Inferior parietal cortex (tissue), 1 donor: ENCODE measurements around the gene TP63.

Experiments
- DNase-seq: peaks from one replicate; pipeline ENCODE4 v3.0.0-alpha.2; 2016; ENCODE audit errors: extremely low spot score

Gene TP63

GRCh38 chr3:189809583-189809982, 178.4 kb downstream of the TP63 start:
- DNase-seq, result no peak

DNA sequence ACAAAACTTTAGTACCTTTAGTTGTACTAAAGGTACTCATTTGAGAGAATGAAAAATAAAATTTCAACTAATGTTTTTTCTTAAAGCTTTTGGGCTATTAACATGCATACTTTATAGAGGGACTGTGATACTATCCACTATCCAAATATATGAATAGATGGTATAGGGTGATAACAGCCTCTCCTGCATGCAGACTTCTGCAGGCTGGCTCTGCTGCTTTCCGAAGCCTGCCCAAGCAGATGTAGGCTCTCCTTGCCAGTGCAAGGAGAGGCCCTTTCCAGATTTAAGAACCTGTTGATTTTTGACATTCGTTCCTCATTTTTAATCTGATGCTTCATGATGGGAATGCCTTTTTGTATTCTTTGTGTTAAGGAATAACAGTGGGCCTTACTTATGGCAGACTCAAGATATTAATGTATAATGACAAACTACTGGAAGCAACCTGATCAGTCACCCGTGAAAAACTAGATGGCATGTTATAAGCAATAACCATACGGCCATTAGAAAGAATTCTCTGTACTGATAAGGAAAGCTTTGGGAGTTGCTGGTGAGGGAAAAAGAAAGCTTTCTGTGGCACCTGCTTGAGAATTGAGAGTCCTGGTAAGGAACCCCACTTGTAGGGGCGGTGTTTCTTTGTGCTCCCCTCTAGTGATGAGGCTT, 181.7 kb downstream of the TP63 start:
- no peak for DNase-seq

DNA sequence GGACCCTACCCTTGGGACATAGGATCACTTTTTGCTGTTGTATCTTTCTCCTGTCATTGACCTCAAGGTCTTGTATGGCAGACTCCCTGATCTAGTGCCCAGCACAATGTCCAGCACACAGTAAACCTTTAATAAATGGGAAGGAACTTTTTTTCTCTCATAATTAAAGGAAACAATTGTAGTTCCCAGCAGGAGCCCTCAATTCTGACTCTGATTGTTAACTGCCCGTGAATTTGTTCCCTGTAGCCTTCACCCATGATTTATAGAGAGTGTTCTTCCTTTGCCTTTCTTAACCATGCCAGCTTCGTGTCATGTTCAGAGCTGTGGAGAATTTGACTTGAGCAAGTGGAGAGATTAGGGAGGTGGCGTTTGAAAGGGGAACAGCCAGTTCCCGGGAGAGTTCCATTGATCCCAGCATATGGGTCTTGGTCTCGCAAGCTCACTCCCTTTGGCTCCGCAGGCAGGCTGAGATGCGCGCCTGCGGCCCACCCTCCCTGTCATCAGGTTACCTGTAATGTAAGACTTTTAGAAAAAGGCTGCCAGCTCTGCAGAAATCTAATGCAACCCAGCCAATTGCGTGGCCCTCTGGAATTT, 182.6 kb downstream of the TP63 start:
- no peak for DNase-seq

- DNase-seq, result no peak
These were observed 189.2 kb downstream of the TP63 start for GRCh38 chr3:189820365-189820720.

DNA sequence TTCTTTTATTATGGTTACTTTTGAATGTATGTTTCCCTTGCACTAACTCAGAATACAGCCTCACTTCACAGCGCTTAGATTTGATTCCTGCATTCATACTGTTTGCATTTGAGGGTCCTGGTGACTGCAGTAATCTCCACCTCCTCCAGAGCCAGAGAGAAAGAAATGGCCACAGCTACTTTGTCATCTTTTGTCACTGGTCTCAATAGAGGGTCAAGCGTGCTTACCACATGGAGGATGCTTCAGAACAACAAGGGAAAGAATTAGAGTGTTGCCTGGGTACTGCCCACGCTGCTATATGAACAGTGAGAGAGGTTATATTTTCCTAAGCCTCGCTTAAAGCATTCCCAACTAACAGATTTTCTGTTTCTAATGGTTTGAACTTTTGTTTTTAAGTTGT, 190.1 kb downstream of the TP63 start:
- no peak for DNase-seq

GRCh38 chr3:189822726-189823125, 191.5 kb downstream of the TP63 start:
- DNase-seq, result no peak

GRCh38 chr3:189824629-189825312, 193.6 kb downstream of the TP63 start:
- DNase-seq, result no peak

DNA sequence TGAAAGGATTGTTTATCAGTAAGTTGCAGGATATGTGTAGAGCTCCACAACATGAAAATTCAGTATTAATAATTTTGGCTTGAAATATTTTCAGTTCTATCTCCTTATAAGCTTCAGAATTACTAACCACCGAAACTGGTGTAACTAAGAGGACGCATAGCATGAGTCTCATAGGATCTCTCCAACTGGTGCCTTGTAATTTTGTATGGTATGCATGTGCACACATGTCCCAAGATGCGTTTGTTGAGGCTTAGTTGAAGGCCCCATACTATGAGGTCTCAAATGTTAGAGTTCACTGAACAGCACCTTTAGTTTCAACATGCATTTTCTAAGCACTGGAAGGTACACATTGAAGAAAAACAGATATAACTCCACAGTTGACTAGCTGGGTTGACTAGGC, 195.4 kb downstream of the TP63 start:
- DNase-seq, result no peak

DNA sequence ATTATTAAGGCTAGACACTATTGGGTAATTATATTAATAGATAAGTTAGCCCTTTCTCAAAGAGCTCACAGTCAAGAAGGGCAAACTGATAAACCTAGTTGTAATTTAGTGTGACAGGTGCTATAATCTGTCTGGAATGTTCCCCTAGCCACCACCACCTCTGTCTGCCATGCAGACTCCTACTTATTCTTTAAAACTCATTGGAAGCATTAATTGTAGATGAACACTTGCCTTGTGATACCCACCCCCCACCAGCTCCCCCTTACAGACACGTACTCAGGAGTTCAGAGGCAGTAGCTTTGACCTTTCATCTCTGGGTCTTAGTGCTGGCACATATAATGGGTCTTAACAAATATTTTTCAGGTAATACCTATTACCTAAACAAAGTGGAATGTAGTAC, 195.9 kb downstream of the TP63 start:
- no peak for DNase-seq

- DNase-seq, result no peak
These were observed 199.2 kb downstream of the TP63 start for GRCh38 chr3:189830401-189830800.

- DNase-seq, result no peak
These were observed 202.1 kb downstream of the TP63 start for GRCh38 chr3:189833266-189833665.

- DNase-seq, result no peak
These were observed 202.8 kb downstream of the TP63 start for GRCh38 chr3:189833996-189834395.

GRCh38 chr3:189834462-189834861, 203.3 kb downstream of the TP63 start:
- DNase-seq, result no peak

- no peak for DNase-seq
These were observed 205.6 kb downstream of the TP63 start for GRCh38 chr3:189836795-189837194.

DNA sequence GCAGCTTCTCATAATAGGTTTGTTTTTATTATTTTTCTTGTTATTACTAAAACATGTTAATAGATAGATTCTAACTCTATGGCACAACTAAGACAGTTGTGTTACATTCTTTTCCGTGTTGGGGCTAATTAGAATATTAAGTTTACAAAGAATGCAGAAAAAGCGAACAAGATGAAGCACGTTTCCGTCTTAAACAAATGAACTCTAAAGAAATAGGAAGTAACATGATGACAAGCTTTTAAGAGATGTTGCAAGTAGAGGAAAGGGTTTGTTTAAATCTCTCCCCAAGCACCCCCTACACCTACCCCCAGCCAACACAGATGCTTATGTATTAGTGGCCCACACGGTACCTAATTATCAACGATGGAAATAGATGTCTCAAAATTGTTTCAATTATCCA, 207.1 kb downstream of the TP63 start:
- no peak for DNase-seq

DNA sequence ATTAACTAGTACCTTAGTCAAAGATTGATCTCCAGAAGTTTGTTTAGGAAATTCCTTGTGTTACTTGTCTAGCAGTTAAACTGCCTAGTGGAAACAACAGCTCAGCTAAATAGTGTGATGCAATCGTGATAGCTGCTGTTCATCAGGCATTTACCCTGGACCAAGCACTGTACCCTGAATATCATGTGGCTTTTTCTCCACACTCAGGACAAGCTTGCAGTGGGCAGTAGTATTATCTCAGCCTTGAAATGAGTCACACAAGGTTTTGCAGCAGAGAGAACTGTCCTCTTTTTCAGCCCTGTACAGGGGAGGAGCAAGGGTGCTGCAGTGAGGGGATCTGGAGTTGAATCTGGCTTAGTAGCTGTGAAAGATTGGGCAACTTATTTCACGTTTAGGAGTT, 208.4 kb downstream of the TP63 start:
- DNase-seq, result no peak

GRCh38 chr3:189841473-189842205, 210.4 kb downstream of the TP63 start:
- DNase-seq, result no peak

DNA sequence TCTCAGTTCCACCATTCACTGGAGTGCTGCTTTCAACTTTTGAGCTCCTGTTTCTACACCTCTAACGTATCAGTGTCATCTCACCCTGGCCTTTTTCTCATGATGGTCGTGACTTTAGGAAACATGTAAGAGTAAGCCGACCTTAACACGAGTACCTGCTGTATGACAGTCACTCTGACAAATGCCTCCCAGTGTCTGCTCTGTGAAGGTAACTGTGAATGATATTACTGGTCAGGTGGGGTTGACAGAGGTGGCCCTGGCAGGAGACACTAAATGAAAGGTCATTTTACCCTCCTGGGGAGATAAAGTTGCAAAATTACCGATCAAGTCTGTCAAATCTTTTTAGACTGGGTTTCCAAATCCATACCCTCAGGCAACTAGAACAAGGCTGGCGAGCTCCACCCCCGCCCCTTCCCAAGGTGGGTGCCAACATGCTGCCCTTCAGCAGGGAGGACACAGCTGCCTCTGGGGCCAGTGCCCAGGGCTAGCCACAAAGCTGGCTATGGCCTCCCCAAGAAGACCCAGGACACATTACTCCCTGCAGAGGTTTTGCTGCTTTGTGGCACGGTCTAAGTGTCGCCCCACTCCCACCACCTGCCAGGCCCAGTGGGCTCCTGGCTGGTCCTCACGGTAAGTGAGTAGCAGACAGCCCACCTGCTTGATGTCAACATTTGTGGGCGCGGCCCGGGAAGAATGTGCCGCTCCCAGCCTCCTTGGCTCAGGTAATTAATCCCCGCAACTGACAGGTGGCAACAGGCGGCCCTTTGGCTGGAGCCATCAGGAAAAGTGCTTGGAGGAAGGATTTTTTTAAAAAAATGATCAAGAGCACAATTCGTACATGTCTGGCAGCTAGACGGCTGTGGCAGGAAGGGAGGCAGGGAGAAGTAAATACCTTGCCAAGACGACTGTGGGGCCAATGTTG, 211.8 kb downstream of the TP63 start:
- DNase-seq, result no peak

DNA sequence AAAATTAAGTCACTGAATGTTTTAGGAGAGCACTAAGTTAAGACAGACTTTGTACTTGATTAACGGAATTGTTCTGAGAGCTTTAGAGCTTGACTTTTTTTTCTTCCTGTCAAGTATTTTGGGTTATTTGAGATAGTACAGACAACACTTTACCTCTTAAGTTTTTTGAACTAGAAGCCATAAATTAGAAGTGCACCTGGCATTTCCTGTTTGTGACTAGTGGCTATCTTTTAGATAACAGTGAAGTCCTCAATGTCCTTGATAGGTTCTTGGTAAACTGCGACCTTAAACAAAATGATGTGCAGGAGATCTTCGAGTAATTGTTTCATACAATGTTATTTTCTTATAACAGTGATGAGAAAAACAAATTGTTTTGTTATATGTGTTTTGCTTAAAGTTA, 213.9 kb downstream of the TP63 start:
- no peak for DNase-seq

DNA sequence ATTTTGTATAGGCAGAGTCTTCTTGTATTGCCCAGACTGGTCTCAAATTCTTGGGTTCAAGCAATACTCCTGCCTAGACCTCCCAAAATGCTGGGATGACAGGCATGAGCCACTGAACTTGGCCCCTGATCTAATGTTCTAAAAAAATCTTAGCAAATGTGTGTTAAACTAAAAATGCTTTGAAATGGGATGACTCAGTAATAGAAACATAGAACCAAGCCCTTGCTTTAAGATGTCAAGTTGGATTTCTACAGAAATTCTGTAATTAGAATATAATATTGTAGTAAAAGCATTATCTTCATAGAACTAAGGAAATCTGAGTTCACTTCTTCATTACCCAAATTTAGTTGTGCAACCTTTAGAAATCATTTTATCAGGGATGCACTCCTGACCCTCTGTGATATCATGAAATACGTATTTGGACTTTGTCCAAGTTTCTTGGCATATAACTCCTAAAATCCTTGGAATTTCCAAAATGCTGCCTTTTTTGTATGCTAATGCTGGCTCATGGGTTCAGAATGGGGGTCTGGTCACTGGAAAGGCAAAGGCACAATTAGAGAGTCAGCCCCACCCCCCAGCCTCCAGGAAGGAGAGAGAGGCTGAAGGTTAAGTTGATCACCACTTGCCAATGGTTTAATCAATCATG, 217.3 kb downstream of the TP63 start:
- no peak for DNase-seq

- no peak for DNase-seq
These were observed 218.1 kb downstream of the TP63 start for GRCh38 chr3:189849262-189849661.
